SKM-1 treated with dmso at 0.1 percent for 144 hours (cell line): Measurements from ENCODE around the gene RBPJL.
A peak's percentile ranks its signal among the peaks of the same experiment; 100 is the strongest.

Source experiments
- DNase-seq: peaks from one replicate; lab custom pipeline; 2025; ENCODE audit not compliant: unreplicated experiment; lab: John Stamatoyannopoulos, UW

RBPJL gene

DNA sequence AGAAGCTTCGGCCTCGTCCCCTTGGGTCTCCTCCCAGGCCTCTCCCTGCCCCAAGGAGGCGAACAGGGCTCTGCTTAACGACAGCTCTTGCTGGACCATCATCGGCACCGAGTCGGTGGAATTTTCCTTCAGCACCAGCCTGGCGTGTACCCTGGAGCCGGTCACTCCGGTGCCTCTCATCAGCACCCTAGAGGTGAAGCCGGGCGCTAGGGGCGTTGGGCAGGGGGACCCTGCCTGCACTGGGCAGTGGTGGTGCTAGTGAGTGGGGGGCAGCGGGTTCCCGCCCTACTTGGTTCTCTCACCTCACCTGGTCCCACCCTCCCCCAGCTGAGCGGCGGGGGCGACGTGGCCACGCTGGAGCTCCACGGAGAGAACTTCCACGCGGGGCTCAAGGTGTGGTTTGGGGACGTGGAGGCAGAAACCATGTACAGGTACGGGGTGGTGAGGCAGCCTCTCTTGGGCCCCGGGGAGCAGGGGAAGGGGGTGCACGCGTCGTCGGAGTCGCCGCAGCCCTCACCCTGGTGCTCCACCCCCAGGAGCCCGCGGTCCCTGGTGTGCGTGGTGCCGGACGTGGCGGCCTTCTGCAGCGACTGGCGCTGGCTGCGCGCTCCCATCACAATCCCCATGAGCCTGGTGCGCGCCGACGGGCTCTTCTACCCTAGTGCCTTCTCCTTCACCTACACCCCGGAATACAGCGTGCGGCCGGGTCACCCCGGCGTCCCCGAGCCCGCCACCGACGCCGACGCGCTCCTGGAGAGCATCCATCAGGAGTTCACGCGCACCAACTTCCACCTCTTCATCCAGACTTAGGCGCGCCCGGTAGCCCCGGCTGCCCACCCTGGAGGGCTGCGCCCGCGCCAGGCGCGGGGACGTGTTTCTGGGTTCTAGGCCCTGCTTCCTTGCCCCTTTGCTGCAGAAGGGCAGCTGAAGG is 9.8 kb downstream of the RBPJL start:
- DNase-seq = no peak

DNA sequence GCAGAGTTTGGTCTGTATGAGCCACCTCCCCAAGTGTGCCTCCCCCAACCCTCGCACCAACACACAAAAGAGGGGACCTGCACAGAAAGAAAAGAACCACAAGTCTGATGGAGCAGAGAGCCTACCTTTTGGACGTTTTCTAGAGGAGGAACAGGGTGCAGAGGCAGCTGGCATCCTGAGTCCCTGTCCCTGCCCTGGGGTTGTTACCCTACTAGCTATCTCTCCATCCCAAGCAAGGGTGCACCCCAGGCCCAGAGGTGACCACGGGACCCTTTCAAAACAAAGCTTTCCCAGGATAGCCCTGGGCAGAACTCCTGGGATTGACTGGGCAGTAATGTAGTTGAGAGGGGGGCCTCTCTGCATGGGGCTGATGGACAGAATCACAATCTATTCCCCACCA is 11.2 kb downstream of the RBPJL start:
- DNase-seq = no peak

DNA sequence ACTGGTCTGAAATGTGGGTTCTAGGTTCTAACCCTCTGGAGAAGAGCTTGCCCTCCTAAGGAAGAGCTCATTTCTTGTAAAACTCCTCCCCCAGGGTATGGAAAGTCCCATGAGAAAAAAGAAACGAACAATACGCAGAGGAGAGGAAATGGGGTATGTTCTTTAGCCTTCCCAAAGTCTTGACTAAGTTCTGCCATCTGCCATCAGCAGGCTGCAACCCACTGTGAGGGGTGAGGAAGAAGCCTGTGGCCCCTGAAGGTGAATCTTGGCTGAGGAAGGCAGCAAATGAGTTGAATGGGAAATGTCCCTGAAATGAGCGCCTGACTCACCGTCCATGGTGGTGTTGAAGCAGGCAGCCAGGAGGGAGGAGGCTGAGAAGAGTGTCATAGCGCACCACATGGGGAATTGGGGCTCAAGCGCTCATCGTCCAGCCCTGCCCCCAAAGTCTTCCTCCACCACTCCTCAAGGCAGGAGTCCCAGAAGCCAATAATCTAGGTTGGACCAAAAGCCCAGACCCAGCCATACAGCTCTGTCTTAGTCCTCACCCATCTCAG is 11.8 kb downstream of the RBPJL start:
- DNase-seq = no peak

DNA sequence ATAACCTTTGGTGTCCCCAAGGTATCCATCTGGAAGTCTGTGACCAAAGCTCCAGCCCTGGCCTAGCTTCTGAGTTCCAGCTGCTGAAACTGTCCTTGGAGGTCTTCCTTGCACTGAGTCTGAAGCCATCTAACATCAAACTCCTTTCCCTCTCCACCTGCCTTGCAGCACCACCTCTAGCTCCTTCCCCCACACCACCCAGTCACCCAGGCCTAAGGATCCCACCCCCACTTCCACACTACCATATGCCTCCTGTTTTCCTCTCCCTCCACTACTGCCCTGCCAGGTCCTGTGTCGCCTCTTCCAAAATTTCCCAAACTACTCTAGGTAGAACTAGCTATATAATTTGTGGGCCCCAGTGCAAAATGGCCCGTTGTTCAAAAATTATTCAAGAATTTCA is 12.3 kb downstream of the RBPJL start:
- DNase-seq = no peak

DNA sequence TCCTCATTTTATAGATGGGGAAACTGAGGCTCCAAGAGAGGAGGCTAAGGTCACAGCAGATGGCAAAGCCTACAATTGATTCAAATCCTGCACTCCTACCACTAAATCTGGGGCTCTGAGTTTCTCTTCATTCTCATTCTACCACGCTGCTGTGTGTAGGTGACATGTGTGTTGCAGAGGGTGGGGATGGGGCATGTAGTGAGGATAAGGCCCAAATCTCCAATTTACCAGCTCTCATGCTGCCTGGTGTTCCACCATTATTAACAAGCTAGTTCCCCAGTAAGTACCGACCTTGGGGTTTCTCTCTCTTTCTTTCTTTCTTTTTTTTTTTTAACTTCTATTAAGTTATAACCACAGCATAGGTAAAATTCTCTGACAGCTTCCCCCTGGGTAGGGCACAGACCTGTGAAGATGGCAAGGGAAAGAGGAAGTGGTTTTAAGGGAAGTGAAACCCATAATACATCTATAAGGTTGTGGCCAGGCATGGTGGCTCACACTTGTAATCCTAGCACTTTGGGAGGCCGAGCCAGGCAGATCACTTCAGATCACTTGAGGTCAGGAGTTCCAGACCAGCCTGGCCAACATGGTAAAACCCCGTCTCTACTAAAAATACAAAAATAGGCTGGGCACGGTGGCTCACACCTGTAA is 14.4 kb downstream of the RBPJL start:
- DNase-seq = peak; percentile 77

DNA sequence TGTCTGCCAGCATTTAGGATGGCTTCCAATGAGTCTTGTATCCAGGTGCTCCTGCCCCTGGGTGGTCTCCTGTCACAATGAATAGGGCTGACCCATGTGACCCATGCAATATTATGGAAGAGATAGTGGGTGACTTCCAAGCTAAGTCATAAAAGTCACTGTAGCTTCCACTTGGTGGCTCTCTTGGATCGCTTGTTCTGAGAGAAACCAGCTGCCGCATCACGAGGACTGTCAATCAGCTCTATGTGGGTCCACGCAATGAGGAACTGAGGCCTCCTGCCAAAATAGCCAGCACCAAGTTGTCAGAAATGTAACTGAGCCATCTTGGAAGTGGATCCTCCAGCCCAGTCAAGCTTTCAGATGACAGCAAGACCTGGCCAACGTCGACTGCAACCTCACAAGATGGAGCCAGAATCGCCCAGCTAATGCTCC is 16.3 kb downstream of the RBPJL start:
- no peak for DNase-seq

DNA sequence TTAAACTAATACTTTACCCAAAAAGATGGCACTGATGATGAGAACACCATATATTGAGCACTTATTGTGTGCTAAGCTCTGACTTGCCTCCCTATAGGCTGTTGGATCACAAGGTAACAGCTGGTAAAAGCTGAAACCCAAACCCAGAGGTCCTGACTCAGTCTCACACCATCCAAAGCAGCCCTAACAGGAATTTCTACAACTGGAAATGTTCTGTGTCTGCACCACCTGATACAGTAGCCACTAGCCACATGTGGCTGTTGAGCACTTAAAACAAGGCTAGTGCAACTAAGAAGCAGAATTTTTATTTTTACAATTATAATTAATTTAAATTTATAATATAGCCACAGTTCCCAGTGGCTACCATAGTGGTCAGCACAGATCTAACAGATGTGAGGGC is 17.1 kb downstream of the RBPJL start:
- no peak for DNase-seq

DNA sequence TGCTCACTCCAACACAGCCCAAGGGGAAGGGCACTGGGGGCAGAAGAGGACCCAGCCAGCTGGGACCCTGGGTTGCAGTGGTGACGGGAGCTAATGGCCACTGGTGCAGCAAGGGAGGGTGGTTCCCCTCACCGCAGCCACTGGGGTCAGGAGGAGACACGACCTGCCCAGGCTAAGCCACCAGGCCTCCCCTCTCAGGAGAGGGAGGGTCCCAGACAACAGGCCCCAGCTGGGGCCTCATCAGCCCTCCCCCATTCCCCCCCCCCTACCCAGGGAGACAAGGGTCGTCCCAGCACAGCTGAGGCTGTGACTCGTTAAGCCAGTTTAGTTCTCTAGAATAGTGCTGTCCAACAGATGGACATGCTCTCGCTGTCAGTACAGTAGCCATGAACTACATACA is 18.7 kb downstream of the RBPJL start:
- no peak for DNase-seq

DNA sequence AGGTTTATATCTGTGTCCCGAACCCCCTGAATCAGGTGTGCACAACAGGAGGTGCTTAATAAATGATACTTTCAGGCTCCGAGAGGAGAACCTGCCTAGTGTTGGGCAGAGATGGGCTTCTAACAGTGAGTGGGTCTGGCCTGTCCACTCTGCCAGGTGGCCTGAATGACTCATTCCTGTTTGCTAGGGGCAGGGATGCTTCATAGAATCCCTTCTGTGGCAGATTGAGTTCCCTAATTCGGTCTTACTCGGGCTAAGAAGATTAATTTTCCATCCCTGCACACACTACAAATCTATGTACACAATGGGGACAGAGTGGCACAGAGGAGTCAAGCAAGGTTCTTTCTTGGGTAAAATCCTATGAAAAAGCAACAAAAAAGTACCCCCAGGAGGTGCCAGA is 21.8 kb downstream of the RBPJL start:
- no peak for DNase-seq

DNA sequence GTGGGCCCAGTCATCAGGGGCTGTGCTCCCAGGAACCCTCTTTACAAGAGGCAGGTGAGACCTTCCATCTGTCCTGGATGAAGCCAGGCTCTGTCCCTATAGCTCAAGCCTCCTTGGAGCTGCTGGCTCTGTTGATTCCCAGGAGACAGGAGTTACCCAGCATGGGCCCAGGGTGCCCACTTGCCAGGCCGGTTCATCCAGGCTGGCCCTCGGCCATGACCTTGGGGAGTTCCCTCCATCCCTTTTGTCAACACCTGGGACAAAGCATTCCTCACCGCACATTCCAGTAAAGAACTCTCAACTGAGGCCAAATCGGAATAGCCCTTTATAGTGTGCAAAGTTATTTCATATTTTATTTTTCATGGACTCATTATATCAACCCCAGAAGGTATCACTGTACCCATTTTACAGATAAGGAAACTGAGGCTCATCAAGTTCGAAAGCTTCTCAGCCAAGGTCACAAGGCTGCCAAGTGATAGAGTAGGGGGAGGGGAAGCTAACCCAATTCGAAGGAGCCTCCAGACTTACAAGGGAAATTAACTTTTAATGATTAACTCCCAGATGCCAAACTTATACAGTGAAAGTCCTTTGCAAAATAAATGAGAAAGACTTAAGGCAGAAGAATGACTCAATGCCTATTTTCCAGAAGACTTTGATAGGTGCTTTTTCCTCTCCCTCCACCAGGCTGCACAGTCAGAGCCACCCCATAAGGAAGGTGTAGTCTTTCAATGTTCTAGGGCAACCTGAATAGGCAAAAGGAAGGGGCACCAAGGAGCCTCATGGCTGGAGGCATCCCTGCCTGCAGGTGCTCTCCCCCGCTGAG is 23.1 kb downstream of the RBPJL start:
- no peak for DNase-seq

DNA sequence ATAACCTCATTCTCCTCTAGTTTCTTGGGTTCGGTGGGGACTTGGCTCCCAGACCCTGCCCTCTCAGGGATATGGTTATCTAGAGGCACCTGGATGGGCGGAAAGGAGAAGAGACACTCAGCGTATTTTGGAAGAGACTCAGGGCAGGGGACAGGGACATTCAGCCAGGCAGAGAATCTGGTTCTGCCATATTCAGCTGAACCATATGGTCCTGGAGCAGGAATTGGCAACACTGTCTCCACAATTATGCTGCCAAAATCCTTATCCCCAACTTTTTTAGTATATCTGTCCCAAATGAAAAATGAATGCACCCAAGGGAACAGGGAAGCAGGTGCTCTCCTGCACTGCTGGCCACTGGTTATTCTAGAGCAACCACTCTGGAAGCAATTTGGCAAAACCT is 23.8 kb downstream of the RBPJL start:
- no peak for DNase-seq

DNA sequence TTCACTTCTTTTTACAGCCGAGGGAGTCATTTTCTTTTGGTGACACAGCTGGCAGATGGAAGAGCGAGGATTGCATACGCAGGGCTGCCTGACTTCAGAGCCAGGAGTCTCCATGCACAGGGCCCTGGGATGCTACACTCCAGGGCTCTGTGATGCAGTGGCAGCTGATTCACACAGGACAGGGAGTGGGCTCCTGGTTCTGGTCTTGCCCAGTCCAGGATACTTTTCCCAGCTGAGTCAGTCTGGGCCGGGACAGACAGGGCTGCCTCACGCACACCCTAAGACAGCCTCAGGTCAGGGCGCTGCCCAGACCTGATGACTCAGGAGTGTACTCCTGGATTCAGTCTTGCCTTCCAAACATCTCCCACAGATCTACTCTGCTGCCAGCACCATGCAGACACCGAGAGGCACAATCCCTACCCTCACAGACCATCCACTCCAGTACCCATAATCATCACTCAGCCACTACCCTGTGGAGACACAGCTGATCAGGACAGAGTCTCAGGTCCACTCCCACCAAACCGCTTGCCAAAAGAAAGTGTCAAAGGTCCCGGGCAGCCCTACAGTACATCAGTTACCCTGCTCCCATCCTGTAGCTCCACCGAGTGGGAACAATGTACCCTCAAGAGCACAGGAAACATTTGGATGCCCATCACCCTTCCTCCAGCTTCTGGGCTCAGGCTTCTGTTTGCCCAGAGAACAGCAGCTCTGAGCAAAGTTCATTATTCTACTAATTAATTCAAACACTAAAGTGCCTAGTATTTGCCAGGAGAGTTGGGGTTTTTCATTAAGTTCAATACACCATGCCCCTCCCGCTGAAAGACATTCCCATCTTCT is 30.1 kb downstream of the RBPJL start:
- DNase-seq = no peak

DNA sequence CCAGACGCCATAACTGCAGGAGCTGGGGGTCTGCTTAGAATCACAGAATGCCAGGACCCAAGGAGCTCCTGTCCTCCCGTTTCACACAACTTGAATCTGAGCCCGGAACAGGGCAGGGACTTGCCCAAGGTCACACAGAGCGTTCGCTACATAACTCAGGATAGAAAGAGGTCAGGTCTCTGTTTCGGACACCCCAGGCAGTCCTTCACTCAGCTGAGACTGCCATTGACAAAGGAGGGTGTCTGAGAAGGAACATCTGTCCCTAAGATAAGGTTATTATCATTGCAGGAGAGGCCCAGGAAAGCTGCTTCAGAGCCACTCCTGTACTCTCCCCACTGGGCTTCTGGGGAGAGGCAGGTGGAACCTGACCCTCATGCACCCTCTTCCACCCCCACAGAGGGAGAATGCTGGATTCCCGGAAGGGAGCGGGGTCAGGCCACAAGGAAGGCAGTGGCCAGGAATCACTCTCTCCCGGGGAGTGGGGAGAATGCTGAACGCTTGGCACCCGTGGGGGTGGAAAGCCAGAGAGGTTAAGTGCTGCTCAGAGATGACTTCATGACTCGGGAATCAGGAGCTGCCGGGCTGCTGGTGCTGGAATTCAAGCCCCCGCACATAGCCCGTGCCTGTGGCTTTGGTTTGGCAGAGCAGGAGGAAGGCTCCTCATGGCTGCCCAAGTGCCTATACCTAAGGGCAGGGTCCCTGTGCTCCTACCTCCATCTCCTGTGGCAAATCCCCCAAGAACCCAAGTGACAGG is 30.9 kb downstream of the RBPJL start:
- DNase-seq = no peak

DNA sequence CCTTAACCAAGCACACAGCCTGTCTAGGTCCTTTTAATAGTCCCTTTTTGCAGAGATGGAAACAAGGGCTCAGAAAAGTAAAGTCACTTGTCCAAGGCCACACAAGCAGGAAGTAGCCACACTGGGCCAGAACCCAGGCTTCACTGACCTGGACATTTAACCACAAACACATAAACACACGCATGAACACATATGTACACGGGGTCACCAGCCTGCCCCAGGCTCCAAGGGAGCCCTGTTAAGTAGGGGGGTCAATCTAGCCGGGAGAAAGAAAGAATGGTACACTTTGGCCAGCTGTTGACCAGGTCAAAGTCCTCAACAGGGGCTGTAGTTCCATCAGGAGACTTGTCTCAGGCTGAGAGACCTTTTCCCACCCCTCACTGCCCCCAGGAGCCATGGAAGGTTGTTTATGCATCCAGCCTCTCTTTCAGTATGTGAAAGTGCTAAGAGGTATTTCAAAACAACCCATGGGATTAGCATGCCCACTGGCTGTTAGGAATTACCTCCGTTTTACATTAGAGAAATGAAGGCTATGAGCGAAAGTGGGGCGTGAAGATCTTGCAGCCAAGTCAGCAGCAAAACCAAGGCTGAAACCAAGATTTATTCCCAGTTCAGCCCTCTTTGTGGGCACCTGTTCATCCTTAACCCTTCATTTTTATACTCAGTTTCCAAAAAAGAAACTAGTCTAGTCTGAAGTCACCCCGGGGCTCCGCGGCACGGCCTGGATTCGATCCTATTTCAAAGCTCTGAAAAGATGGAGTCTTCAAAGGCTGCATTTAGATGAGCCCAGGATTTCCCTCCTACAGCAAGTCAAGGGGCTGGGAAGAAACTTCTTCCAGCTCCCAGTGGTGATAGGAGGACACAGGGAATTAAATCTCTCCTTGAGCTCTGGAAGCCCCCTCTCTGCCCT is 31.7 kb downstream of the RBPJL start:
- no peak for DNase-seq

DNA sequence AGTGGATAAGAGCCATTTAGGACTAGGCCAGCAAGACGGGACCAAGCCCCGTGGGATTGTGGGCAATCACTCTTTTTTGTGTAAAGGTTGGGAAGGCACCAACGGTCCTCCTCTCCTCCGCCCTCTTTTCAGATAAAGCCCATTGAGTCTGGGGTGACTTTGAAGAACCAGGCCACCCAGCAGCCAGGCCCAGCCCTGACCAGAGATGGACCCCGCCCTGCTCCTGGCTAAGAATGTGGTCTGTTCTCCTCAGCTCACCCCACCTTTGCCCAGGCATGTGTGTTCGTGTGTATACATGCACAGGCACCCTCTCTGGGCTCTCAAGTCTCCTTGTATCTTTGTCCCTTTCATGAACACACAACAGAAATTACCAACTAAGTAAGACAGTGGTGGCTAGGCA is 32.4 kb downstream of the RBPJL start:
- DNase-seq = no peak

DNA sequence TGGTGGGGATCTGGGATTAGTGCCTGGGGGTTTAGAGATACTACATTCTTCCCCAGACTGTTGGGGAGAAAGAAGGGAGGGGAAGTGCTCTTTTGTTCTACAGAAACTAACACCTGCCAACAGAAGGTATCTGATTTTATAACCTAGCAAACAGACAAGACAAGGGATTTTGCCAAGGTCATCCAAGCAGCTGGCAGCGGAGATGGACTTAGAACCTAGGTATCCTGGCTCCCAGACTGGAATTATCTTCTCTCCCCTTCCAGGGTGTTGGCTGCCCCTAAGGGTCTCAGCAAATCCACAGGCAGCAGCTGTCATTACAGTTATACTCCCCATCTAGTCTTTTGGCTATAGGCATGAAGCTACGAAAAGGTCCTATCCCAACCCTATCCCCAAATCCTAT is 33.2 kb downstream of the RBPJL start:
- no peak for DNase-seq

DNA sequence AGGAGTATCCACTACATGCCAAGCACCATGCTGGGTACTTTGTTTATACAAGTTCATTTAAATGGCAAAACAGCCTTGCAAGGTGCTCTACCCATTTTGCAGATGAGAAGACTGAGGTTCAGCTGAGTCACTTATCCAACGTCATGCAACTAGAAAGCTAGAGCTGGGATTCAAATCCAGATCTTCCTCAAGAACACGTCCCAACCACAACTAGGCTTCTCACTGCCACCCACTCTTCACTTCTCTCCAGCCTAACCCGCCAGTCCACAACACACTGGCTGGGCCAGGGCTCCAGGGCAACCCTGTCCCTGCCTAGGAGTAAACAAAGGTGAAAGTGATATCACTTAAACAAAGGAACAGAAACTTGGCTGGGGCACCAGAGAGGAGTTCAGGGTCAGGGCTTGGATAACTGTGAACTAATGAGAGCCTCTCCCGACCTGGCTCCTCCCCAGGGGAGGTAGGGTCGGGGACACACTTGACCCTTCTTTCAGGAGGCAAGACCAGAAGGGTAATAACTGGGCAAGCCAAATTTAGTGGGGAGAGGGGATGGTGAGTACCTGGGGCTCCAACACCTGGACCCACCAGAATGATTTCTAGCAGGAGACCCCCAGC is 33.7 kb downstream of the RBPJL start:
- DNase-seq = no peak

DNA sequence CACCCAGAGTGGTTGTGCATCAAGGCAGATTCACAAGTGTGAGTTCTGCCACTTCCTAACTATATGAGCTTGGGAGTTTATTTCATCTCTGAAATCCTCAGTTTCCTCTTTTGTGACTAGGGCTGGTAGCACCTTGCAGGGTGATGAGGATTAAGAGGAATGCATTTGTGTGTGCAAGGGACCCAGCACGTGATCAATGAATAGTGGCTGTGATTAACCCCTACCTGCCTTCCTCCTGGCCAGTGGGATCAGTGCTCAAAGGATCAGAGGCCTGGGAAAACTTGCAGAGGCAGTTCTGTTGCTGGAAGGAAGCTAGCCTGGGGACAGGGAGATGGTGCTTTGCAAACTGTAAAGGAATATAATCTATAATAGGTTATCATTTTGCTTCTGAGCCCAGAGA is 34.3 kb downstream of the RBPJL start:
- DNase-seq = no peak
